Measurements from ENCODE around the gene DENND4A. TPM values are rescaled to one million over a fixed set of nuclear protein-coding genes. Genes with fewer than 3 reads are reported as not detected.

Gene DENND4A
- total and polyA plus RNA-seq, 10 of the 15 experiments (the other 5 are each of a cell fraction or from before 2014, with no cell fraction given), result 14.2 to 81.8 (median 34.1) TPM

GRCh38 chr15:65835447-65835846 is 43.4 kb upstream of the DENND4A start:
- DNase-seq (ENCODE audit: low read depth, low spot score), result no peak
- no peaks in the 10 kb centered on the region for H3K9me3 ChIP-seq (replicated peaks; ENCODE audit: control insufficient read depth, insufficient read depth, low read length)
- H3K4me2 ChIP-seq (ENCODE audit: control insufficient read depth, insufficient read depth), result no peak overlapping the region
- no peaks in the 10 kb centered on the region for H3K36me3 ChIP-seq (ENCODE audit: control insufficient read depth in 2 of 2, insufficient read depth in 2 of 2, low read length in 1 of 2)
- no peak for ATAC-seq
- peaks cover 21% of the 10 kb centered on the region for H3K4me1 ChIP-seq (ENCODE audit: control insufficient read depth, insufficient read depth, low read length)
- no TSS peak for BruUV-seq (replicated peaks)
- intact Hi-C loops (cut with micrococcal nuclease; ENCODE audit: unreplicated experiment), result no loop called here
- in situ Hi-C loops (cut with MboI), result no loop called here
- 90% methylated on average over 4 of the region's 4 CpGs for WGBS (ENCODE audit: insufficient coverage, insufficient replicate concordance, low lambda C conversion rate, missing lambda C conversion rate)
- H3K9ac ChIP-seq (ENCODE audit: control insufficient read depth, insufficient read depth, low read length), result no peak overlapping the region
- no peak overlapping the region for H2AFZ ChIP-seq (ENCODE audit: control insufficient read depth, low read depth, low read length)
- H3K79me2 ChIP-seq (ENCODE audit: control insufficient read depth, insufficient read depth, low read length), result no peaks in the 10 kb centered on the region
- no peak for FAIRE-seq
- ChIA-PET CTCF (interaction anchor here (0.8 to 9.3 kb wide), 21 partner anchors 9 to 240 kb away, joined by 3 to 192 read pairs (median 4); partner anchors contain the start of genes INTS14 and RAB11A), RAD21 (ENCODE audit: unreplicated experiment) (interaction anchor here (0.8 to 6.1 kb wide), 11 partner anchors 12 to 323 kb away, joined by 3 to 69 read pairs (median 5); partner anchors contain the start of gene INTS14), POLR2A (interaction anchor here (0.6 to 2.1 kb wide), 9 partner anchors 12 to 205 kb away, joined by 3 to 6 read pairs (median 4); partner anchors contain the start of gene RAB11A), SMC1A (ENCODE audit: uncharacterized antibody, unreplicated experiment) (interaction anchor here (0.8 to 7.1 kb wide), 30 partner anchors 8 to 204 kb away, joined by 3 to 66 read pairs (median 4); partner anchors contain the start of genes DENND4A and RAB11A)
- TF ChIP-seq SMC3 (IDR thresholded peaks at IDR 0.05; ENCODE audit: borderline replicate concordance, low read length), result no peak
- no peak for TF ChIP-seq LARP7 (IDR thresholded peaks at IDR 0.05)
- TF ChIP-seq POLR2AphosphoS2 (IDR thresholded peaks at IDR 0.05; ENCODE audit: low read depth, low read length), result no peak
- no peak for TF ChIP-seq IRF3 (IDR thresholded peaks at IDR 0.05)
- TF ChIP-seq MXI1 (IDR thresholded peaks at IDR 0.05; ENCODE audit: low read depth, low read length), result no peak
- no peak for TF ChIP-seq ATF7 (IDR thresholded peaks at IDR 0.05; ENCODE audit: low read depth)
- no peak for TF ChIP-seq SRF (IDR thresholded peaks at IDR 0.05; ENCODE audit: low read depth in 2 of 2, low read length in 2 of 2)
- TF ChIP-seq ZBTB40 (IDR thresholded peaks at IDR 0.05; ENCODE audit: borderline replicate concordance), result no peak
- no peak for TF ChIP-seq BHLHE40 (IDR thresholded peaks at IDR 0.05; ENCODE audit: borderline replicate concordance in 1 of 2, low read depth in 2 of 2, low read length in 1 of 2)
- H4K20me1 ChIP-seq (ENCODE audit: control insufficient read depth, insufficient read depth), result no peaks in the 10 kb centered on the region
- H3K27ac ChIP-seq (ENCODE audit: control insufficient read depth, insufficient read depth), result no peak overlapping the region
- H3K27me3 ChIP-seq (replicated peaks in 1 of 2; ENCODE audit: control insufficient read depth in 2 of 2, insufficient read depth in 2 of 2, low read length in 1 of 2), result no peaks in the 10 kb centered on the region
- no peak overlapping the region for H3K4me3 ChIP-seq

Measured in GM12878 (cell line).